Measurements from ENCODE around the gene ARHGAP15.

Gene ARHGAP15

GRCh38 chr2:143491131-143491530 is 361.9 kb downstream of the ARHGAP15 start:
- Histone ChIP-seq H3K9me3 (ENCODE audit: severe bottlenecking) (no peaks in the 10 kb centered on the region), H3K4me3 (ENCODE audit: low read depth, low read length) (no peak overlapping the region), H3K36me3 (no peaks in the 10 kb centered on the region), H3K27ac (no peak overlapping the region), H3K27me3 (ENCODE audit: insufficient read depth, low read depth, severe bottlenecking) (no peaks in the 10 kb centered on the region)
- TF ChIP-seq CTCF (IDR thresholded peaks at IDR 0.05; ENCODE audit: low read depth, low read length), result no peak
- no peak for DNase-seq

- H3K9me3 ChIP-seq (ENCODE audit: severe bottlenecking), result no peaks in the 10 kb centered on the region
Measured at GRCh38 chr2:143493339-143493738, 364.1 kb downstream of the ARHGAP15 start.

GRCh38 chr2:143497726-143498125 is 368.5 kb downstream of the ARHGAP15 start:
- Histone ChIP-seq H3K27ac (no peak overlapping the region), H3K27me3 (ENCODE audit: insufficient read depth, low read depth, severe bottlenecking) (no peaks in the 10 kb centered on the region), H3K36me3 (no peaks in the 10 kb centered on the region), H3K4me3 (ENCODE audit: low read depth, low read length) (no peak overlapping the region), H3K9me3 (ENCODE audit: severe bottlenecking) (no peaks in the 10 kb centered on the region)
- no peak for DNase-seq
- no peak for TF ChIP-seq CTCF (IDR thresholded peaks at IDR 0.05; ENCODE audit: low read depth, low read length)

More at GRCh38 chr2:143493339-143493738, 364.1 kb downstream of the ARHGAP15 start:
- H3K27me3 ChIP-seq (ENCODE audit: insufficient read depth, low read depth, severe bottlenecking), result no peaks in the 10 kb centered on the region
- no peak overlapping the region for H3K4me3 ChIP-seq (ENCODE audit: low read depth, low read length)
- no peak for DNase-seq
- H3K36me3 ChIP-seq, result no peaks in the 10 kb centered on the region
- no peak overlapping the region for H3K27ac ChIP-seq
- no peak for TF ChIP-seq CTCF (IDR thresholded peaks at IDR 0.05; ENCODE audit: low read depth, low read length)

DNA sequence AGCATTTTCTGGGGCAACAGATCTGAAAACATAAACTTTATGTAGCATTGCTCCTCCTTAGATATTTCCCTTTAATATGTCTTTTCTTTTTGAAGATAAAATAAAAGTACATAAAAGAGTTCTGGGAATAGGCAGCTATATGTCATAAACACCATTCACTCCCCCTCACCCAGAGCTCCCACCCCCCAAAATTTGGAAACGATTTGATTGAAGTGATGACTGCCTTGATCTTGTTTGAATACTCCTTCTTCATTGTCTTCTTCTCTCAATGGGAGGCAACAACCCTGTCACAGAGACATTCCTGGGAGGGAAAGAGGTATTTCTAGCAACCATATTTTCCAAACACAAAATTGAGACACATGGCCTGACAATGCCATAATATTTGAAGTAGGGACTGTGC is 369.3 kb downstream of the ARHGAP15 start:
- H3K9me3 ChIP-seq (ENCODE audit: severe bottlenecking), result no peaks in the 10 kb centered on the region
- H3K27ac ChIP-seq, result no peak overlapping the region
- DNase-seq, result no peak
- TF ChIP-seq CTCF (IDR thresholded peaks at IDR 0.05; ENCODE audit: low read depth, low read length), result no peak
- no peaks in the 10 kb centered on the region for H3K36me3 ChIP-seq
- no peaks in the 10 kb centered on the region for H3K27me3 ChIP-seq (ENCODE audit: insufficient read depth, low read depth, severe bottlenecking)
- no peak overlapping the region for H3K4me3 ChIP-seq (ENCODE audit: low read depth, low read length)

DNA sequence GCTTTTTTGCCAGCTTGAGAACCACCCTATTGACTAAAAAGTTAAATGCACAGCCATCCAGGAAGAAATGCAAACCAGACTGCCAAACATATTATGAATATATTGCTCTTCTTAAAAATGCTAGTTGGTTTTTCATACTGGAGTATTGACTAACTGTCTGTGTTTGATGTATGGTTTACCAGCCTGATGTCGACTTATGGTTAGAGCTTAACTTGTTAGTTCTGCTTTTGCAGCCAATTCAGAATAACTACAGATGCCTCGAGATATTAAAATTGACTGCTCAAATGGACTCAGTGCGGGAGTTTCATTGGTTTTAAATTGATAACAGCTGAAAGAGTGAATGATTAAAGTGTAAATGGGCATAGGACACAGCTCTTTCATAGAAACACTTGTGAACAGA is 369.8 kb downstream of the ARHGAP15 start:
- no peak overlapping the region for H3K27ac ChIP-seq
- no peak for DNase-seq
- no peaks in the 10 kb centered on the region for H3K36me3 ChIP-seq
- no peak for TF ChIP-seq CTCF (IDR thresholded peaks at IDR 0.05; ENCODE audit: low read depth, low read length)
- H3K27me3 ChIP-seq (ENCODE audit: insufficient read depth, low read depth, severe bottlenecking), result no peaks in the 10 kb centered on the region
- H3K4me3 ChIP-seq (ENCODE audit: low read depth, low read length), result no peak overlapping the region
- H3K9me3 ChIP-seq (ENCODE audit: severe bottlenecking), result no peaks in the 10 kb centered on the region

DNA sequence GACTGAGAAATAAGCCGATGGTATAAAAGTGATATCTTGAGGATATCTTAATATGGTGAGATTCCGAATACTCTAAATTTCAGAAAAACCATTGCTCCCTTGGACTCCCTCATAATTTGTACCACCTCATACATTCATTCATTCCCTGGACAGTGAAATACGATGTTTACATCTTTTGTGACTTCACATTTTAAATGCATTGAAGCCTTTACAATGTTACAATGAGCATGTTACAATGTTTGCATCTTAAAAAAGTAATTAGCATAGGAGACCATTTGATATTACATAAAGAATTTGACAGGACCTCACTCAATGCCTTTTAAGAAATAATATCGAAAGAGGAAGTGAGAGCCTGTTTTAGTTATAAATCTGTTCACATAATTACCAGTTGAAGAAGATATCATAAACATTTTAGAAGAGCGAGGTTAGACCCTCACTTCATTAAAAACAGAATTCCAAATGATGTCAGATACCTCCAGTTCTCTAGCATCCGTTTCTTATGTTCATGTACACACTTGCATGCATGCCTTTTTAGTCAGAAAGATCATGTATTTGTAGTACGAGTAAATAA is 372.0 kb downstream of the ARHGAP15 start:
- Histone ChIP-seq H3K27ac (no peak overlapping the region), H3K36me3 (no peaks in the 10 kb centered on the region), H3K9me3 (ENCODE audit: severe bottlenecking) (no peaks in the 10 kb centered on the region), H3K4me3 (ENCODE audit: low read depth, low read length) (no peak overlapping the region), H3K27me3 (ENCODE audit: insufficient read depth, low read depth, severe bottlenecking) (no peaks in the 10 kb centered on the region)
- TF ChIP-seq CTCF (IDR thresholded peaks at IDR 0.05; ENCODE audit: low read depth, low read length), result no peak
- DNase-seq, result no peak
